ENCODE data around the gene ADD3. TPM values are rescaled to one million over a fixed set of nuclear protein-coding genes. Genes with fewer than 3 reads are reported as not detected.

Gene ADD3
- total and polyA plus RNA-seq, 4 experiments from 2014 or later: 365 to 613 (median 449) TPM

DNA sequence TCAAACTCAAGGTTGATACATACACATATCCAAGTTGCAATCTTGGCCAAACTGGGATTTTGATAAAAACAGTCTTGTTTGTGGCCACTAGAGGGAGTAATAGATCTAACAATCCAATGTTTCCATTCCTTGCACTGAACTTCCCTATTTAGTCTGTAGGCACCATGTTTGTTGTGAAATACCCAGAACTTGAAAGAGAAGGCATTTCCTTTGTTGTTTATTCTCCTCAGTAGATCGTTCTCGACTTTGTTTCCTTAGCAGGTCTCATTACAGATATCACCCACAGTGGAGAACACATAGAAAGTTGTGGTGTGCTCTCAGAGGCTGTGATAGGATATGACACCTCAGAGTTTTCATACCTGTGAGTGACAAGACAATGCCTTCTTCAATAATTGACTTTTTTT, 129.4 kb downstream of the ADD3 start:
- H3K36me3 Mint-ChIP-seq: peaks cover 8 to 17% of the 10 kb centered on the region in 2 donors

DNA sequence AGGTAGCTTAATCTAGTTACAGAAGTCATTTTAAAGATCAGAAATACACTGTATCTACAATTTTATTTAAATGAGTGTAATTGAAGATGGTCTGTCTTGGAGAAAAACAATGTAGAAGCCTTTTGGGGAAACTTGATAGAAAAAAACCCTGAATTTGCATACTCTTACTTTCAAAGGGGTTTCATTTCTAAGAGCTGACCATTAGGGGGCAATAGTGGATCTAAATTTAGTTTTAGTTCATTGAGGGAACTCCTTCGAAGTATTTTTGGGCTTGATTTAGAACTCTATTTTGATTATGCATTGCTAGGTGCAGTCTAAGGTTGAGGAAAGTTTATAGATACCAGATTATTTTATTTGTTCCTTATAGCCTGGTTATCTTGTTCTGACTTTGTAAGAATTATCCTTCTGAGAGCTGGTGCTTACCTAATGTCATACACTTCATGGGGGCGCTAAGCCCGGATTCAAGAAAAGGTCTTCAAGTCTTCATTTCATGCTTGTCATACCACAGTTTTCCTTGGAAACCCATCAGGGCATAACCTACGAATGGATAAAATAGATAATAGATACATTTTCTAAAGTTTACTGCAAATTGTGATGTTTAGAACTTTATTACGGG, 130.5 kb downstream of the ADD3 start:
- Mint-ChIP-seq H3K27me3 (no peaks in the 10 kb centered on the region), H3K36me3 (peaks cover 1 to 7% of the 10 kb centered on the region in 2 donors), H3K9me3 (peaks cover 0 to 2% (median 0%) of the 10 kb centered on the region in 8 donors), H3K27ac (peak overlapping the region in 4 of 7 donors; percentile 14 to 57 (median 30)), H3K4me1 (peaks cover 20 to 41% (median 34%) of the 10 kb centered on the region in 4 donors), H3K4me3 (no peak overlapping the region)
- H3K4me1 ChIP-seq (ENCODE audit: insufficient read depth, low read length): peaks cover 31% of the 10 kb centered on the region
- H3K36me3 ChIP-seq (ENCODE audit: insufficient read depth, low read length): no peaks in the 10 kb centered on the region
- no peaks in the 10 kb centered on the region for H3K9me3 ChIP-seq (ENCODE audit: control insufficient read depth in 1 of 2, low read length in 2 of 2)
- CTCF ChIA-PET (ENCODE audit: partially characterized antibody): interaction anchor here (0.6 to 5.6 kb wide), 48 partner anchors 9 to 419 kb away, joined by 3 to 111 read pairs (median 4); partner anchors contain the start of genes MXI1 and SMNDC1
- H3K27ac ChIP-seq (ENCODE audit: low read depth, low read length): peak overlapping the region; percentile 7
- peak in 4 of 5 donors; percentile 72 to 78 (median 74) for DNase-seq
- POLR2A ChIA-PET (ENCODE audit: partially characterized antibody): interaction anchor here (1.0 to 8.6 kb wide), 12 partner anchors 14 to 360 kb away, joined by 3 to 134 read pairs (median 7); partner anchors contain the start of genes ADD3, MXI1 and SMNDC1
- no peaks in the 10 kb centered on the region for H3K27me3 ChIP-seq (ENCODE audit: insufficient read depth, low read length)
- intact Hi-C loops (cut with micrococcal nuclease): loop anchor here (1.0 to 5.0 kb wide), 3 partner anchors 168 to 359 kb away; partner anchors contain the start of gene DUSP5
- H3K4me3 ChIP-seq (ENCODE audit: low read length in 2 of 2): no peak overlapping the region

More for the DNA sequence above, 129.4 kb downstream of the ADD3 start:
- intact Hi-C loops (cut with micrococcal nuclease): loop anchor here (1.0 to 5.0 kb wide), 7 partner anchors 72 to 410 kb away; partner anchors contain the start of gene DUSP5
- POLR2A ChIA-PET (ENCODE audit: partially characterized antibody): interaction anchor here (0.6 to 8.6 kb wide), 8 partner anchors 20 to 362 kb away, joined by 3 to 134 read pairs (median 6); partner anchors contain the start of genes ADD3, MXI1 and SMNDC1
- Mint-ChIP-seq H3K27me3 (no peaks in the 10 kb centered on the region), H3K9me3 (no peaks in the 10 kb centered on the region), H3K4me1 (peaks cover 17 to 30% (median 26%) of the 10 kb centered on the region in 4 donors), H3K27ac (peak overlapping the region; percentile 7 to 83 (median 18)), H3K4me3 (peak overlapping the region in 1 of 8 donors; percentile 0)
- Histone ChIP-seq H3K4me3 (ENCODE audit: low read length in 2 of 2) (no peak overlapping the region), H3K27ac (ENCODE audit: low read depth, low read length) (peak overlapping the region; percentile 7), H3K27me3 (ENCODE audit: insufficient read depth, low read length) (no peaks in the 10 kb centered on the region), H3K4me1 (ENCODE audit: insufficient read depth, low read length) (peaks cover 24% of the 10 kb centered on the region), H3K36me3 (ENCODE audit: insufficient read depth, low read length) (peaks cover 5% of the 10 kb centered on the region), H3K9me3 (ENCODE audit: control insufficient read depth in 1 of 2, low read length in 2 of 2) (no peaks in the 10 kb centered on the region)
- CTCF ChIA-PET (ENCODE audit: partially characterized antibody): interaction anchor here (0.7 to 5.6 kb wide), 37 partner anchors 12 to 411 kb away, joined by 3 to 111 read pairs (median 5); partner anchors contain the start of genes MXI1 and SMNDC1
- DNase-seq: peak; percentile 46 to 70 (median 66)

DNA sequence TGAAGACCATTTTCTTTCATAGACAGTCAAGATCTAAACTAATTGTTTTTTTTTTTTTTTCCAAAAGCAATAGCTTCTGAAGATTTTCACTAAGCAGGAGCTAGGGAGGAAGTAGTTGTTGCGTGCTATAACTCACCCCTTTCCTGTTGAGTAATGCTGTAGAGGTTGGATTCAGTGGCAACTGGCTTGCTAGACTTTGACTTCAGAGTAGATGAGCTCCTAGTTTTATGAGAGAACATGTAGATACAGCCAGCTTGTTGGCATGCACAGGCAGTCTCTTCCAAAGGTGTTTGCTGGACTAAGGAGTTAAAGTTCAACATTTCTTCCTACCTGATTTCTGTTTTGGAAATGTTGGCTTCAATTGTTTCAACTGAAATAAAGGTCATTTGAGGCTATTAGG, 133.4 kb downstream of the ADD3 start:
- Mint-ChIP-seq H3K27ac (peak overlapping the region in 3 of 7 donors; percentile 3 to 36 (median 22)), H3K27me3 (peaks cover 0 to 1% of the 10 kb centered on the region in 2 donors), H3K9me3 (peaks cover 0 to 2% (median 0%) of the 10 kb centered on the region in 8 donors), H3K4me1 (peaks cover 22 to 43% (median 36%) of the 10 kb centered on the region in 4 donors), H3K4me3 (peak overlapping the region in 1 of 8 donors; percentile 55), H3K36me3 (peaks cover 0 to 1% of the 10 kb centered on the region in 2 donors)
- intact Hi-C loops (cut with micrococcal nuclease): loop anchor here (2.0 kb wide), 1 partner anchor 16 kb away; no protein-coding TSS in a partner anchor
- Histone ChIP-seq H3K4me1 (ENCODE audit: insufficient read depth, low read length) (peaks cover 33% of the 10 kb centered on the region), H3K27ac (ENCODE audit: low read depth, low read length) (no peak overlapping the region), H3K4me3 (ENCODE audit: low read length in 2 of 2) (no peak overlapping the region), H3K27me3 (ENCODE audit: insufficient read depth, low read length) (no peaks in the 10 kb centered on the region), H3K36me3 (ENCODE audit: insufficient read depth, low read length) (no peaks in the 10 kb centered on the region), H3K9me3 (ENCODE audit: control insufficient read depth in 1 of 2, low read length in 2 of 2) (no peaks in the 10 kb centered on the region)
- ChIA-PET POLR2A (ENCODE audit: partially characterized antibody) (interaction anchor here (0.9 to 8.6 kb wide), 6 partner anchors 15 to 164 kb away, joined by 3 to 134 read pairs (median 6); partner anchors contain the start of gene MXI1), CTCF (ENCODE audit: partially characterized antibody) (interaction anchor here (1.1 to 5.6 kb wide), 7 partner anchors 10 to 138 kb away, joined by 3 to 111 read pairs (median 6); partner anchors contain the start of gene MXI1)
- DNase-seq: no peak

DNA sequence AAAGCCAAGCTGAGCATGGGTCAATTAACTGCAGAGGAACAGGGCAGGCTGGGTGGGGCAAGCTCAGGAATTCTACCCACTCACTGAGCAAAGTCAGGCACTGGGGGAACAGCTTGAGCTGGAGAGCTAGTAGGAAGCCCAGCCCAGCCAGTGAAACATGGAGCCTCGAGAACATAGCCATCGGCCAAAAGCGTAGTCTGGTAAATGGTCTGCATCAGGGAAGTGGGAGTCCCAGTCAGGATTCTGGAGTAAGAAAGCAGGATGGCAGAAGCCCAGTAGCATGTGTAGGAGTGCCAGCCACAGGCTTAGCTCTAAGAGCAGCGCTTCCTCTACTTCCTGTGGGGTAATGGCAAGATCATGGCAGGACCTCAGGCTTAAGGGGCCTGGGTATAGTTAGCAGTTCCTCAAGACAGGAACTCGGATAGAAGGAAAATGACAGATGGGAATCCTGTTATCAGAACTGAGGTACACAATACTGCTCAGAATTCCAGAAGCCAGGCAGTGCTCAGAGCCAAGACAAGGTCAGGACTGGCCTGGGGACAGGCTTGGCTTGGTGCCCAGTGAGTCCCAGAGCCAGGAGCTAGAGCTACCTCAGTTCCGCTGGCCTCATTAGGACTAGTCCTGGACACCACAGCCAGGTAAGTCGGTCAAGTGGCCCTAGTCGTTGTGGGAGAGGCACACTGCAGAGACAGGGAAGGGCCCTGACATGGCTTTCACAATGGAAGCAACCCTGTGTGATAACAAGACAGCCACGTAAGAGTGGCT, 134.3 kb downstream of the ADD3 start:
- intact Hi-C loops (cut with micrococcal nuclease): loop anchor here (2.0 kb wide), 1 partner anchor 15 kb away; no protein-coding TSS in a partner anchor
- Mint-ChIP-seq H3K4me1 (peaks cover 20 to 41% (median 33%) of the 10 kb centered on the region in 4 donors), H3K36me3 (no peaks in the 10 kb centered on the region), H3K27me3 (peaks cover 0 to 1% of the 10 kb centered on the region in 2 donors), H3K27ac (peak overlapping the region in 2 of 7 donors; percentile 8 to 68), H3K4me3 (no peak overlapping the region), H3K9me3 (peaks cover 0 to 2% (median 0%) of the 10 kb centered on the region in 8 donors)
- no peaks in the 10 kb centered on the region for H3K27me3 ChIP-seq (ENCODE audit: insufficient read depth, low read length)
- POLR2A ChIA-PET (ENCODE audit: partially characterized antibody): interaction anchor here (0.9 to 8.6 kb wide), 5 partner anchors 14 to 163 kb away, joined by 3 to 134 read pairs (median 7); partner anchors contain the start of gene MXI1
- H3K27ac ChIP-seq (ENCODE audit: low read depth, low read length): no peak overlapping the region
- CTCF ChIA-PET (ENCODE audit: partially characterized antibody): interaction anchor here (1.1 to 5.6 kb wide), 6 partner anchors 11 to 137 kb away, joined by 3 to 111 read pairs (median 9); partner anchors contain the start of gene MXI1
- H3K4me1 ChIP-seq (ENCODE audit: insufficient read depth, low read length): peaks cover 30% of the 10 kb centered on the region
- no peak overlapping the region for H3K4me3 ChIP-seq (ENCODE audit: low read length in 2 of 2)
- DNase-seq: no peak
- no peaks in the 10 kb centered on the region for H3K36me3 ChIP-seq (ENCODE audit: insufficient read depth, low read length)
- no peaks in the 10 kb centered on the region for H3K9me3 ChIP-seq (ENCODE audit: control insufficient read depth in 1 of 2, low read length in 2 of 2)

DNA sequence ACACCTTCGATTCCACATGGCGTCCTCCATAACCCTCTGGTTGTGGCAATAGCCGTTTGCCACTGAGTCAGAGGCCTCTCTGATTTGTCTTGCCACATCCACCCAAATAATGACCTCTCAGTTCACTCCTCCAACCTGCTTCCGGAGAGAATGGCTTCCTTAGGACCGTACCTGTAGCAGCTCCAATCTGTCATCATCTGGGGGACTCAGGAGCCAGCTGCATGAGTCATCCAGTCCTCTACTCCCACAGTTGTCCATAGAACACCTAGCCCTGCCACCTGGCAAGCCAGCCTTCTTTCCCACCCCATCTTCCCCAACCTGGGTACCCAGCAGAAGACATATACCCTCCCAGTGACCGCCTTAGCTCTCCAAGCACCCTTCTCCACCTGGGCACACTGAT, 135.2 kb downstream of the ADD3 start:
- H3K9me3 ChIP-seq (ENCODE audit: control insufficient read depth in 1 of 2, low read length in 2 of 2): no peaks in the 10 kb centered on the region
- H3K4me3 ChIP-seq (ENCODE audit: low read length in 2 of 2): no peak overlapping the region
- peaks cover 21% of the 10 kb centered on the region for H3K4me1 ChIP-seq (ENCODE audit: insufficient read depth, low read length)
- intact Hi-C loops (cut with micrococcal nuclease): no loop called here
- CTCF ChIA-PET (ENCODE audit: partially characterized antibody): no interaction called here
- no peaks in the 10 kb centered on the region for H3K36me3 ChIP-seq (ENCODE audit: insufficient read depth, low read length)
- Mint-ChIP-seq H3K27ac (peak overlapping the region in 2 of 7 donors; percentile 0 to 36), H3K27me3 (peaks cover 3 to 4% of the 10 kb centered on the region in 2 donors), H3K9me3 (peaks cover 0 to 2% (median 0%) of the 10 kb centered on the region in 8 donors), H3K4me1 (peaks cover 18 to 33% (median 25%) of the 10 kb centered on the region in 4 donors), H3K36me3 (no peaks in the 10 kb centered on the region), H3K4me3 (no peak overlapping the region)
- H3K27me3 ChIP-seq (ENCODE audit: insufficient read depth, low read length): peaks cover 5% of the 10 kb centered on the region
- POLR2A ChIA-PET (ENCODE audit: partially characterized antibody): interaction anchor here (0.6 to 8.6 kb wide), 2 partner anchors 67 to 72 kb away, joined by 3 to 134 read pairs; partner anchors contain the start of gene MXI1
- H3K27ac ChIP-seq (ENCODE audit: low read depth, low read length): no peak overlapping the region
- DNase-seq: no peak

DNA sequence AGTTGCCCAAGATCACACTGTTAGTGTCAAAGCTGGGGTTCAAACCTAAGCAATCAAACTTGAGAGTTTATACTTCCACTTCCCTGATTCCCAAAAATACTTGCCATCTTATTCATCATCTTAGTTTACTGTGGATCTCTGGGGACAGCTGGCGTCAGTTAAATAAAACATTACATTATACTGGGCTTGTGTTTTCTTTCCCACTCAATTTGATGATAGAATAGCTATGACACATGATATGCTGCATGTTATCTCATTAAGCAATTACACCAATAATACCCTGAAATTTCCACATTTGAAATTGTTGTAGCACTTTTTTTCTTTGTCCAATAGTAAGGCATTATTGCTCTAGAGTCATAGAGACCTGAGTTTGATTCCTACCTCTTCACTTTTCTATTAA, 136.7 kb downstream of the ADD3 start:
- peaks cover 0 to 2% (median 0%) of the 10 kb centered on the region in 8 donors for H3K9me3 Mint-ChIP-seq
- Histone ChIP-seq H3K27ac (ENCODE audit: low read depth, low read length) (no peak overlapping the region), H3K4me3 (ENCODE audit: low read length in 2 of 2) (no peak overlapping the region), H3K9me3 (ENCODE audit: control insufficient read depth in 1 of 2, low read length in 2 of 2) (no peaks in the 10 kb centered on the region), H3K27me3 (ENCODE audit: insufficient read depth, low read length) (peaks cover 5% of the 10 kb centered on the region), H3K4me1 (ENCODE audit: insufficient read depth, low read length) (peaks cover 20% of the 10 kb centered on the region), H3K36me3 (ENCODE audit: insufficient read depth, low read length) (no peaks in the 10 kb centered on the region)
- POLR2A ChIA-PET (ENCODE audit: partially characterized antibody): interaction anchor here (1.1 to 8.6 kb wide), 2 partner anchors 12 to 65 kb away, joined by 3 to 134 read pairs; partner anchors contain the start of gene MXI1
- CTCF ChIA-PET (ENCODE audit: partially characterized antibody): interaction anchor here (1.0 to 1.3 kb wide), 4 partner anchors 11 to 162 kb away, joined by 3 read pairs; no protein-coding TSS in a partner anchor
- H3K27ac Mint-ChIP-seq: no peak overlapping the region
- intact Hi-C loops (cut with micrococcal nuclease): no loop called here
- peaks cover 8 to 14% of the 10 kb centered on the region in 2 donors for H3K27me3 Mint-ChIP-seq
- DNase-seq: no peak
- no peaks in the 10 kb centered on the region for H3K36me3 Mint-ChIP-seq
- peaks cover 15 to 30% (median 21%) of the 10 kb centered on the region in 4 donors for H3K4me1 Mint-ChIP-seq
- no peak overlapping the region for H3K4me3 Mint-ChIP-seq

All from CD4-positive, alpha-beta memory T cell (primary cell).